Fibroblast of upper back skin (primary cell): ENCODE results near the gene BBS9.
"Not testable (repeated sequence)": the region's sequence is repeated elsewhere in the genome, so short reads cannot be mapped to it uniquely, and the experiment has no call there.

Experiments used
- DNase-seq: peaks from one replicate; pipeline ENCODE4 v3.0.0-alpha.2; 2013

Gene BBS9

DNA sequence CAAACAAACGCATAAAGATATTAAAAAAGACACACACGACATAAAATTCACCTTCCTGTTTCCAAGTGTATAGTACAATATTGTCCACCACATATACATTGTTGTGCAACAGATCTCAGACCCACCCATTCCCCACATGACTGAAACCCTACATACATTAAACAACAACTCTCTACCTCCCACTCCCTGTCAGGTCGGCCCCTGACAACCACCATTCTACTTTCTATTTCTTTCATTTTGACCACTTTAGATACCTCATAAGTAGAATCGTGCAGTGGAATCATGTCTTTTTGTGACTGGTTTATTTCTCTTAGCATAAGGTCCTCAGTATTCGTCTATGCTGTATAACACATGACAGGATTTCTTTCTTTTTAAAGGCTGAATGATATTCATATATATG is 320.5 kb downstream of the BBS9 start:
- no peak for DNase-seq

DNA sequence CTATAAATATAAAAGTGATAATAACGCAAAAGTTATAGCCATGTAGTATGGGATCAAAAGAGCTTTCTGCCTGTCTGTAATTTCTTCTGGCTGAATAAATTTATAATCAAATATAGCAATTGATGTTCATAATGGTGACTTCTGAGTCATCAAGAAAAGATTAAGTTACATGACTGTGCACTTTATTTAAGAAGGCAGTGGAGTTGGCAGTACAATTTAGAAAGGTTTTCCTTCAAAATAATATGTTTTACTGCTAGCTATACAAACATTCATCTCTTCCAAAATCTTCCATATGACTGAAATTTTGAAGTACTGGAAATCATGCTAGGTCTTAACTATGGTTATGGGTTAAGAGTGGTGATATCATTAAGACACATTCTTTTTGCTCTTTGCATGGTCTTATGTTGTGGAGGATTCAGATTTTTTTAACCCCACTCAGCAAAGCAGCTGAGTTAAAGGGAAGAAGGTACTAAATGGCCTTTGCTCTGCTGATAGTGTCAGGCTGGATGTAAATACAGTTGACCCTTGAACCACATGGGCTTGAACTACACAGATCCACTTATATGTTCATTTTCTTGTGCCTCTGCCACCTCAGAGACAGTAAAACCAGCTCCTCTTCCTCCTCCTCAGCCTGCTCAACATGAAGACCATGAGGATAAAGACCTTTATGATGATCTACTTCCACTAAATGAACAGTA is 323.6 kb downstream of the BBS9 start:
- DNase-seq, result peak; percentile 22

DNA sequence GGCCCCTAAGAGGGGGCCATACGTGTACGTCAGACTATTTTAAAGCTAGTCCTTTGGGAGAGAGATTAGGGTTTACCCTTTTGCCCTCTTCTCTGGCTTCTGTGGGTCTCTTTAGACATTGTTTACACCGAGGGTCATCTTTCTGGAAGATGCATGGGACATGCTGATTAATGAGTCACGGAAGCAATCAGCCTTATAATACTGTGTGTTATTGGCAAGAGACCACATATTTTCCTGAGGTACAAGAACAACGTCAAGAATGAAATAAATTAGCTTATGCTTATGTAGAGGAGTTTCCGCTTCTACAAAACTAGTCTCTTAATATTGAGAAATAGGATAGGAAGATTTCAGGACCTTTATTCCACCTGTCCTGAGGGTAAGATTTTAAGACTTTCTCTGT is 327.7 kb downstream of the BBS9 start:
- peak; percentile 10 for DNase-seq

DNA sequence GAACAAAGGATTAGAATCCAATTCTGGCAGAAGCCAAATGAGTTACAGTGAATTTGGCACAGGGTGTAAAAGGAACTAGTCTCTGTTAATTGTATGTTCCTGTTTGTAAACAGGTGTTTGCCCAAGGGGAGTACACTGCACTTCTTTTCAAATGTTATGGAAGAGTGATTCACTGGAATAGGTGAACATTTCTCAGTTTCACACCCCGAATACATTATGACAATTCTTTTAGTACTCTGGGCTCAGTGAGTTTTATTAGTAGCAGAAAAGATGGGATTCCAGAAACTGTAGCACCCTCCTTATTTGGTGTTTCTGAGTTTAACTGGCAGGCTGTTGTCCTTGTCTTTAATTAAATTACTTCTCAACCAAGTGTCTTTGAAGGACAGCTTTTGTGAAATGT is 329.2 kb downstream of the BBS9 start:
- DNase-seq, result no peak

DNA sequence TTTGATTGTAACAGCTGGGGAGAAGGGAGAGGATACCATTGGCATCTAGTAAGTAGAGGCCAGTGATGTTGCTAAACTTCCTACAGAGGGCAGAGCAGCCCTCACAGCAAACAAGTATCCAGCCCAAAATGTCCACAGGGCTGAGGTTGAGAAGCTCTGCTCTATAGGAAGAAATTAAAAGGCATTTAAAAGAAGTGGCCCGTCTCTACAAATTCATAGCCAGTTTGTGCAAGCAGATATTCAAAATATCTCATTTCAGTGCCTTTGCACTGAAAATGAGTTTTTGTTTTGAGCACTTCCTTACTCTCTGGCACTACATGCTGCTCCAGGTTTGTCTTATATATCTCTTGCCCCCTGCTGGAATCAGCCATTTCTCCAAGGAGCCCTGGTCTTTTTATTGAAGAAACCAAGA is 330.0 kb downstream of the BBS9 start:
- peak; percentile 61 for DNase-seq

DNA sequence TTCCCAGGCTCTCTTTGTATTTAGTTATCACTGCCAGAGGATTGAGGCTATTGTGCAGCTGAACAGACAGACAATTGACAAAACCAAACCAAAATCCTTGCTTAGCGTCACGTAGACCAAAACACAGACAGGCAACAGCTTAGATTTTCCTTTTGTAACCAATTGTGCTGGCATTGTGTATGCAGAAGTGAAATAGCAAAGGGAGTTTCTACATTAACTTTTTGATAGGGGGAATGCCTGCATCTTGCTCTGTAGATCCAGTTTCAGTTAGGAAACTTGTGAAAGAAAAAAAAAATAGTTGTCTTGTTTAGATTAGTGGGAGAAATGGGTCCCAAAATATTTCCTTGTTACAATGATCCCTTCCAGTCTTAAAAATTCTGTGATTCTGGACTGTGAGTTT is 333.8 kb downstream of the BBS9 start:
- DNase-seq, result no peak

DNA sequence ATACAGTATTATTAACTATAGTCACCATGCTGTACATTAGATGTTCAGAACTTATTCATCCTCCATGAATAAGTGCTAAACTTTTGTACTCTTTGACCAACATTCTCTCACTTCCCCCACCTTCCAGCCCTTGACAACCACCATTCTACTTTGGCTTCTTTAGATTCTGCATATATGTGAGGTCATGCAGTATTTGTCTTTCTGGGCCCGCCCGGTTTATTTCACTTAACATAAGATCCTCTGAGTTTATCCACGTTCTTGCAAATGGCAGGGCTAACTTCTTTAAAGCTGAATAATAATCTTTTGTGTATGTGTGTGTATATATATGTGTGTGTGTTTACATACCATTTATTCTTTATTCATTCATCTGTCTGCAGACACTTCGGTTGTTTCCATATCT is 336.8 kb downstream of the BBS9 start:
- DNase-seq, result no peak

DNA sequence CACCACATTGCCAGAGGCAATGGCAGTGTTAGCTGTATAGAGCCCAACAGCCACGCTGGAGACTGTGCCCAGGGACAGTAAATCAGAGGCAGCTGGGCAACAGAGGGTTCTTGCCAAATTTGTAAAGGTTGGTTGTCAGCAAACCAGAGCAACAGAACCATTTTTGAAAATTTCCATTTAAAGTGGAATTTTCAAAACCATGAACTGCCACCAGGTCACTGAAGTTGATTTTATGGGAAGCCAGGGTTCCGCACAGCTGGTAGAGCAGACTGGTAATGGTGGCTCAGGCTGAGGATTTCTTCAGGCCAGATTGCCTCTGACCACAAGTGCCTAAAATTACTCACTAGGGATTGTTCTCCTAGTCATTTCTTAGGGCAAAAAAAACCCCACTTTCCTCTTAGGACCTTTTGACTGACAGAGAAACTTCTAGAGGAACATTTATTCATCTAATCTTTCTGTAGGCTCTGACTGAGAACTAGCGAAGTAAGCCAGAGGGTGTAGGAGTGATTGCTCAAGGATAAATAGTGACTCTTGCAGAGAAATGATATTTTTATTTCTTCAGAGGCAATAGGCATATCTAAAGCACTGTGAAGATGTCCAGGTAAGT is 342.4 kb downstream of the BBS9 start:
- no peak for DNase-seq

DNA sequence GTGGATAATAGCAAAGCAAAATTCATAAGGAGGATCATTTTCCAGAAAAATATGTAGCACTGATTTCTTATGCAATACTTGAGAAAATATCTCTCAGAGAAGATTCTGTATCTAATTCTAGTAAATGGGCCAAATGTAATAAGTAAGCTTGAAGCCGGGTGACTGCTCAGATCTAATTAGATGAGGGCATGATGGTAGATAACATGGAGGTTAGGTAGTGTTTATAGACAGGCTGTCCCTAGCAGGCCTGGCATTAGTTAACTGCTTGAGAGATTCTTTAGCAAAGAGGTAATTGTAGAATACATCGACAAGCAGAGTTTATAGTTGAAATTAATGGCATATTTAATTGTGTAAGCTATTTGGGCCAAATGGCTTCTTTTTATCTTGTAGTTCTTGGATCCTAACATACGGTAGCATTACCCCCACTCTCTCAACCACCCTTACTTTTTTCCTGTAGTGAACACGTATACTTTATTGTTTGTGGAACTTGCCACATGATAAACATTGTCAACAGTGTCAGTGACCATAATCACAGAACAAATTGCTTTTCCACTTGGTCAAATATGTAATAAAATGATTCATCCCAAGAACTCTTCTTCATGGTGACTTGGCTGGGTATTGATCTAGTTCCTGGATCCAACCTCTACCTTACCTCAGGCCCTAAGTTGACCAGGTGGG is 343.1 kb downstream of the BBS9 start:
- DNase-seq, result no peak

DNA sequence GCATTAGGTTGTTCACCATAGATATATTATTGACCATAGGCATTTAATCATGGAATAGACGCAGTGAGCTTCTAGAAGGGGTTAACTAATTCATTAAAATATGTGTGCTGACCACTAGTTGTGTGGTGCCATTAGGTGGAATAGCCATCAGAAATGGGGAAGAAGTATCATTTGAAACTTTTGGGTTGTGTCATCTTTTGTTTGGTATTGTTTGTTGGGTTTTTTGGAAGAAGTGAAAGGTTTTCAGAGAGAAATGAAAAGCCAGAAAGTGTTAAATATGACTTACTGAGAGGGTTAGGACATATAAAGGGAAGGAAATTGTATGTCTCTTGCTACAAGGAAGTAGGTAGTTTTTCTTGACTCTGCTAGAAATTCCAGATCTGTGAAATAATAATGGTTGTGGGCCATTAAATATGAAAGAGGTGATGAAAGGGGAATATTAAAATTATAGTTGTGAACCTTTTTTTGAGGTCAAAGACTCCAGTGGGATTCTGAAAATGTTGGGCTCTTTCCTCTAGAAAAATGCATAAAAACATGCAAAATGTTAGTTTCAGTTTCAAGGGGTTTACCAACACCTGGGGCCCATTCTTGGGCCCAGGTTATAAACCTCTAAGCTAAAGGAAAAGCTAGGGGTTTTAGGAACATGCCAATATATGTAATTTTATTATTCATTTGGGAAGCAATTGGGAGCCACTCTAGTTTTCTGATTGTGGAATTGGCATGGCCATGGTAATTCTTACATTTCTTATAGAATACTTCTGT is 348.5 kb downstream of the BBS9 start:
- no peak for DNase-seq

DNA sequence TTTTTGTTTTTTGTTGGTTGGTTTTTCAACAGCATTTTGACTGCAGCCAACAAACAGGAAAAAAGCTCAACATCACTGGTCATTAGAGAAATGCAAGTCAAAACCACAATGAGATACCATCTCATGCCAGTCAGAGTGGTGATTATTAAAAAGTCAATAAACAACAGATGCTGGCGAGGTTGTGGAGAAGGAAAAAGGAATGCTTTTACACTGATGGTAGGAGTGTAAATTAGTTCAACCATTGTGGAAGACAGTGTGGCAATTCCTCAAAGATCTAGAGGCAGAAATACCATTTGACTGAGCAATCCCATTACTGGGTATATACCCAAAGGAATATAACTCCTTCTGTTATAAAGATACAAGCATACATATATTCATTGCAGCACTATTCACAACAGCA is 355.1 kb downstream of the BBS9 start:
- DNase-seq, result not testable (repeated sequence)

DNA sequence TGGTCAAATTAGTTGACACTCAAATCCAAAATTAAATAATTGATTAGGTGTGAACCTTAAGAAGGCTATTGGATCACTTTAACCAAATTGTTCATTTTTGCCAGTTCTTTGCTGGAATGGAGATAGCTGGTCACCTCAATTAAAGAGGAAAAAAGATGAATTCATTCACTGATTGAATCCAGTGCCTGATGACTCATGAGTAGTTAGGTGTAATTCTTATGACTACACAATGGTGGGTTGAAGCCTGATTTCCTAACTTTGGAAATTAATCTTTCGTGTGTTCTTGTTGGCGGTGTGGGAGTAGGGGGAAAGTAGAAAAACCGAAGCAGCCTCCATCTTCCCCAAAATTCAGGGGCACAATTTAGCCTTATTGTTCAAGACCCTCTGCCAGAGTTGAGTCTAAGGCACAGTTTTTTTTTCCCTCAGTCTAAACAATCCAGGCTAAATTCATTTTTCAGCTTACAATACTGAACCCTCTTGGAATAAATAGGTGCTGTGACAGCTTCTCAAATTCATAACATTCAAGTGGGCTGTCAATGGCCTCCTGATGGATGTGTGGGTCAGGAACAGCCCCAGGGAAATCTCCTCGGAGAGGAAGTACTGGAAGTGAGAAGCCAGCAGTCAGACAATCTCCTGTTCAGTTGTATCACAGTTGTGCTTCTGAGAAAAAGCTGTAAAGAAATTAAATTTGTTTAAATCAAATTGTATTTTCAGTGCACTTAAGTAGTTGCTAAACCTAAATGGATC is 356.6 kb downstream of the BBS9 start:
- DNase-seq, result peak; percentile 18

DNA sequence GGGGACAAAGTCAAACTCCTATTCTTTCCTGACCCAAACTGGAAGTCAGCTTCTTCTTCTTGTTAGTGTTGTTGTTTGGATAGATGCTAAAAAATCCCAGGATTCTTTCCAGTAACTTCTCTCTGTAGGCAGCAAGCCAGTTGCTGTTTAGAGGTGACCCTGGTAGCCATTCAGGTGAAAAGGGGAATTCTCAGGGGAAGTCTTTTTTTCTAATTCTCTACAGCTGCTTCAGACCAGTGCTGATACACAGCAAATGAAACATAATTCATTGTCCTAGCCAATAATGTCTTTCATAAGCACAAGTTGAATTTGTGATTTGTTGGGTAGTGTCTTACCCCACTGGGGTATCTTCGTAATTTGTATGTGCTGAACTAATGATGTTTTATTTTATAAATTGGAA is 357.3 kb downstream of the BBS9 start:
- no peak for DNase-seq

DNA sequence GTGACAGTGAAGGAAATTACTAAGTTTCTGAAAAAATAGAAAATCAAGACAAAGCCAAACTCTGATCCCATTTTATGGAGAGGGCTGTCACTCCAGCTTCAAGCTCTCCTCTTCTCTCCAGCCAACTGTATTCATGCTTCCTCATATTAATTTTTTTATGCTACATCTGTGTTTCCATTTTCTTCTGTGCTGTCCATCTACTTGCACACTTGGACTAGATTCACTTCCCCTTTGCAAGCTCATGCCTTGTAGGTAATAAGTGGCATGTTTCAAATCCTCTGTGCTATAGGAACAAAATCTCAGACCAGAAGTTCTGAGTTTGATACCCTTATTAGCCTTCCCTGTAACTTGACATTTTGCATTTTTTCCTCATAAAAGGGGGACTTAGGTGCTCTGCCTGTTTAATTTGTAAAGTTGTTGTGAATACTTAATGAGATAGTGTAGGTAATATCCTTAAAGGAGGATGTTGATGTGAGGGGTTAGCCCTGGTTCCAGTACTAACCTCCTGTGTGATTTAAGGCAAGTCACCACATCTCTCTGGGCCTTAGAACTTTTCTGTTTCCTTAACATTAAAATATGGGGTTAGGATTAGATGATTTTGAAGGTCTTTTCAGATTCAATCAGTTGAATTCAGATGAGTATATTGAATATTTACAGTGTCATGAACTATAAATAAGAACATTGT is 358.8 kb downstream of the BBS9 start:
- no peak for DNase-seq

DNA sequence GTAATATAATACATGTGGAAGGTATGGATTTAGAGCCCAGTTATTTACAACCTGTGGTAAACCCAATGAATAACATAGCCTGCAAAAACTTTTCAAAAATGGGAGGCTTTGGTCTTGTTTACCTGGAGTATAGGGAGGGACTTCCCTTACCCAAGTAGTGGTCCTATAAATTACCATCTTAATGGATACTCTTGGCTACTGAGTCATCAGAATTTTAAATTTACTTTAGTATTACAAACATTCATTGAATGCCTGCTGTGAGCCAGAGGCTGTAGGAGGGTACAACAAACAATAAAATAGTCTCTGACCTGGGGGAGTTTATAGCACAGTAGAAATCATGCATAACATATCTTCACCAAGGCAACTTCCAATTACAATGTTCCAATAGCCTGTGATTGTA is 365.1 kb downstream of the BBS9 start:
- no peak for DNase-seq

DNA sequence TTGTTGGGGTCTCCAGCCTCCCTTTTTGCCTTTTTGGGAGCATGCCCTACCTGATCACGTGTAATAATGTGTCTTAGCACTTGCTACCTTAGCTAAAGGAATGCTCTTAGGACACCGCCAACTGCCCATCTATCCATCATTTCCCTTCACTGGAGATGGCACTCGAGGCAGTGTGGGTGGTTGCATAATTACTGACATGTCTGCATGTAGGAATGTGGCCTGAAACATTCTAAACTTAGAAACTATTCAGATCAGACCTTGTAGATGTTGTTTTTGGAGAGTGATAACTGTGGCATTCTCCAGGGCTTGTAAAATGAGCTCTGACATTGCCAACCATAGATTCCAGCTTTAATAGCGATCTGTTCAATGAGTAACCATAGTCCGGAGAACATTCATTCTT is 365.8 kb downstream of the BBS9 start:
- peak; percentile 66 for DNase-seq

DNA sequence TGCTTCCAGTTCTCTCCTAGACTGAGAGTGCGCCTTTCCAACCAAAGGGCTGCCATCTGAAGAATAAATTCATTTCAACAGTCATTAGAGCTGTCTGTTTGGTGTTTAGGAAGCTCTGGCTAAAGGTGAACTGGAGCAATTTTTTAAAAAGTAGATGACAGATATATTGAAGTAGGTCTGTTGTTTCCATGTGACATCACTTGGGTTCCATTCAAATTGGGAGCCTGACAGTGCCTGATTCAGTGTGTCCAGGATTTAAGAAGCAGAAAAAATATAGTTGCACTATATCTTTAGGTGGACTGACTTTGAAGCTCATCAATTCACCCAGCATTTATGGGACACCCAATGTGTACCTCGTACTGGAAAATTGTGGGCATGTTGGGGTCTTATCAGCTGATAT is 367.7 kb downstream of the BBS9 start:
- DNase-seq, result no peak

DNA sequence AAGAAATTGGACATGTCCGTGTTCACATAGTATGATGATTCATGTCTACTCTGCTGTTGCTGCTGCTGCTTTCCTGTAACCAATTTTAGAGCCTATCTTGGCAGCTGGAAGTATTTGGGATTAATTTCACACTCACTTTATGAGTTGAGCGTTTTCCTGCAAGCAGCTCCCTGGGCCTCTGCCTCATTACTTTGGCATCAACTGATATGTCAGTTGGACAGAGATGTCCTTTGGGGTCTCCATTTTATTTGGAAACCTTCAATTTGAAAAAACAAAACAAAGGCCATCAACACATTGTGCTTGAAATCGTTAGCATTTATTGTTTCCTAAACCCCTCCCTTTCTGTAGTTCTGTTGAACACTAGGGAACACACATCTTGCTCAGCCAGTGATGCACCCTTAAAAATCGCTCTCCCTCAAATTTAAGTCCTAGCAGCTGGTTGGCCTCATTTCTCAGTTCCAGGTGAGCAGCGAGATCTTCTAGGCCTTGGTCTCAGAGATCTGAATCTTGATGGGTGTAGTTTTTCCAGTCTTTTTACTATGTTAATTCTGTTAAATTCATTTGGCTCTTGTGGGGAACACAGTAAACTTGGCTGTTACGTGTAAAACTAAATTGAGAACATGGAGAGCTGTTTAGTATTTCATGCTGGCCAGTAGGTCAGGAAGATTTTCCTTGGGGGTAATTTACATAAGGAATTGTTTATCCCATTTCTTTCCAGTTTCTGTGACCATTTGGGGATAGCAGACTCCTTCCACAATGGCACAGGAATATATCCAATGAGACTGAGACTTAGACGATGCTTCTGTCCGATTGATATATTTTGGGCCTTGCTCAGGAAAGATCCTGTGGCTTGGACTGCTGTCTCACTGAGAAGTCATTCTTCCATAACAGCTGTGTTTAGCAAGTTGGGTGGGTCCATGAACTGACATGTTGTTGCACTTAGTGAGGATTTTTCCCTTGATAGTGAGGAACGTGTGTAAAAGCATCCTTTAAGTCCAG is 371.6 kb downstream of the BBS9 start:
- peak; percentile 61 for DNase-seq

DNA sequence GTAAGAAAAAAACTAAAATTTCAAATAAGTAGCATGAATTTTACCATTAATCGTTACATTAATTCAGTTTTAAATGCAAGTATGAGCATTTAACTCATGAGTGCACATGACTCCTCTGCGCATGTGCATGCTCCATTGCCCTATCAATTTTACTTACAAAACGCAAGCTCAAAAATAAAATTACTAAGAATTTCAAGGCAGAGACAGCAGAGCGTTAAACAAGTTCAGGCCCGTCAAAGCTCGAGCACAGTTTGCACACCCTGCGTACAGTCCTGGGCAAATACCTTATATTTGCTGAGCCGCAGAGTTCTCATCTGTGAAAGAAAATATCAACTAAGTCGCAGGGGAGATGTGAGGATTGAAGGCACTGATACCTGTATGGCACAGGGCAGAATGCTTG is 373.6 kb downstream of the BBS9 start:
- no peak for DNase-seq

DNA sequence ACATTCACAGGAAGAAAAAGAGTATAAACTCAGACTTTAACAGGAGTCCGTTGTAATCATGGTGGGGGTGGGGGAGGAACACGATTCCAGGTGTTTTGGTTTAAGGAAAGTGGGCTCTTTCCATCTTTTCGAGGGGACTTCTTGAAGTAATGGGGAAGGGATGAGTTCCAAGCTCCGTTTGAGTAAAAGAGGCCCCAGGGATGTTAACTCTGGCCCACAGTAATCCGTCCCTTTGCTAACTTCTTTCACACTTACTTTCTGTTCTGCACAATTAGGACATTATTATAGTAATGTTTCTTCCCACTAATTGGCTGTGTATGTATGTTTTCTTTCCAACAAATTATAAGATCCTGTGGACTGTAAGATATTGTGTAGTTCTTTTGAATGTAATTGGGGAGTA is 374.4 kb downstream of the BBS9 start:
- DNase-seq, result no peak

DNA sequence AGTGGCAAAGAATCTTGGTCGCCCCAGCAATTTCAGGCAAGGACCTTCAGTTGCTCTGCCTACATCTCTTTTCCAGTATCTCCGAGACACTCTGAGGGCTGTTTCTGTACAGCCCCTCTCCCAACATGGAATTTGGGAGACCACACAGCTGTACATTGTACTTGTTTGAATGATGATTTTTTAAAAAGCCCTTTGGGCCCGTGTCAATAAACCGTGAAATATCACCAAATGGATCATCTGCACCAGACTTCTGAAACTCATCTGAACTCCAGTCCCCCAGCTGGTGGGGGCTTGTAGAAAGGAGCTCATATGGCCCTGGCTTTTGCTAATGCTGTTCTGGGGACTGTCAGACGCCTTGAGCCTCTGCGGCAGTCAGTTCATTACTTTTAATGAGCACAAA is 374.9 kb downstream of the BBS9 start:
- DNase-seq, result no peak
